ENCODE data around the gene FOXI3. TPM values are rescaled to one million over a fixed set of nuclear protein-coding genes. Genes with fewer than 3 reads are reported as not detected.

The FOXI3 gene
- total and polyA plus RNA-seq, 2 experiments from 2014 or later = not detected

GRCh38 chr2:88483200-88483599, 30.7 kb upstream of the FOXI3 start:
- no peak overlapping the region for H3K4me3 ChIP-seq
- no peak for DNase-seq (ENCODE audit: low read depth in 1 of 2, low spot score in 1 of 2)
- H3K9me3 ChIP-seq (ENCODE audit: low read depth) = no peaks in the 10 kb centered on the region
- H3K4me1 ChIP-seq (ENCODE audit: low read depth) = no peaks in the 10 kb centered on the region
- no peaks in the 10 kb centered on the region for H3K36me3 ChIP-seq
- TF ChIP-seq, protein P1, sequence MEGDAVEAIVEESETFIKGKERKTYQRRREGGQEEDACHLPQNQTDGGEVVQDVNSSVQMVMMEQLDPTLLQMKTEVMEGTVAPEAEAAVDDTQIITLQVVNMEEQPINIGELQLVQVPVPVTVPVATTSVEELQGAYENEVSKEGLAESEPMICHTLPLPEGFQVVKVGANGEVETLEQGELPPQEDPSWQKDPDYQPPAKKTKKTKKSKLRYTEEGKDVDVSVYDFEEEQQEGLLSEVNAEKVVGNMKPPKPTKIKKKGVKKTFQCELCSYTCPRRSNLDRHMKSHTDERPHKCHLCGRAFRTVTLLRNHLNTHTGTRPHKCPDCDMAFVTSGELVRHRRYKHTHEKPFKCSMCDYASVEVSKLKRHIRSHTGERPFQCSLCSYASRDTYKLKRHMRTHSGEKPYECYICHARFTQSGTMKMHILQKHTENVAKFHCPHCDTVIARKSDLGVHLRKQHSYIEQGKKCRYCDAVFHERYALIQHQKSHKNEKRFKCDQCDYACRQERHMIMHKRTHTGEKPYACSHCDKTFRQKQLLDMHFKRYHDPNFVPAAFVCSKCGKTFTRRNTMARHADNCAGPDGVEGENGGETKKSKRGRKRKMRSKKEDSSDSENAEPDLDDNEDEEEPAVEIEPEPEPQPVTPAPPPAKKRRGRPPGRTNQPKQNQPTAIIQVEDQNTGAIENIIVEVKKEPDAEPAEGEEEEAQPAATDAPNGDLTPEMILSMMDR (IDR thresholded peaks at IDR 0.05; ENCODE audit: low read depth, low read length) = no peak
- no peaks in the 10 kb centered on the region for H3K27me3 ChIP-seq
- H3K27ac ChIP-seq = no peak overlapping the region

DNA sequence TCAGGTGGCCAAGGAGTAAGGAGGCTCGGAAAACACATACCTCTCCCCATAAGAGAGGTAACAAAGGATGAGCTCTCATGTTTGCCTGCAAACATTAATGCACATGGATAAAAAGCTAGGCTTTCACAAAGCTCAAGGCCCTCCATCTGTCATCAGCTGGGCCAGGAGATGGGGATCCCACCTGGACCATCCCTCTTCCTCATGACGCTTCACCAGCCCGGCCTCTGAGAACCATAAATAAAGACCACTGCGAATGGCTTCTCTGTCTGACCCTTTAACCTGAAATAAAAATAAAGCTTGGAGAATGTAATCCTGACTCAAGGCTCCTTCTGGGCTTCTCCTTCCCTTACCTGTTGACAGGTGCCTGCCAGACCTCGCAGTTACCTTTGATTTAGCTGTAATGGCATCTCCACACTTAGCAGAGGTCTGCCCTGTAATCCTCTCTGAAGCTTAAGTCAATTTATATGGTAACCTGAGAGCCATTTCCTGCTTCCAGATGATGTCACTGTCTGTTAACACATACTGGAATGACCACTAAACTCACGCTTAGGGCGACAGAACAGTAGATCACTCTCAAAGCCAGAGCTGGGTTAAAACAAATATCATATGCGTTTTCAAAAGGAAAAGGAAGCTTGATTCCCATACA, 29.3 kb upstream of the FOXI3 start:
- H3K27ac ChIP-seq = no peak overlapping the region
- H3K4me3 ChIP-seq = no peak overlapping the region
- H3K27me3 ChIP-seq = no peaks in the 10 kb centered on the region
- DNase-seq (ENCODE audit: low read depth in 1 of 2, low spot score in 1 of 2) = peak in 1 of 2 donors; percentile 6
- TF ChIP-seq, protein P1 (IDR thresholded peaks at IDR 0.05; ENCODE audit: low read depth, low read length) = no peak
- H3K4me1 ChIP-seq (ENCODE audit: low read depth) = no peaks in the 10 kb centered on the region
- H3K9me3 ChIP-seq (ENCODE audit: low read depth) = no peaks in the 10 kb centered on the region
- no peaks in the 10 kb centered on the region for H3K36me3 ChIP-seq

- Histone ChIP-seq H3K27me3 (no peaks in the 10 kb centered on the region), H3K27ac (no peak overlapping the region), H3K36me3 (no peaks in the 10 kb centered on the region), H3K9me3 (ENCODE audit: low read depth) (no peaks in the 10 kb centered on the region), H3K4me3 (no peak overlapping the region), H3K4me1 (ENCODE audit: low read depth) (no peaks in the 10 kb centered on the region)
- no peak for DNase-seq (ENCODE audit: low read depth in 1 of 2, low spot score in 1 of 2)
- TF ChIP-seq, protein P1 (IDR thresholded peaks at IDR 0.05; ENCODE audit: low read depth, low read length) = no peak
These were observed 20.3 kb upstream of the FOXI3 start for GRCh38 chr2:88472811-88473210.

GRCh38 chr2:88471083-88471942, 18.8 kb upstream of the FOXI3 start:
- no peaks in the 10 kb centered on the region for H3K27me3 ChIP-seq
- H3K4me1 ChIP-seq (ENCODE audit: low read depth) = no peaks in the 10 kb centered on the region
- no peak overlapping the region for H3K4me3 ChIP-seq
- DNase-seq (ENCODE audit: low read depth in 1 of 2, low spot score in 1 of 2) = no peak
- TF ChIP-seq, protein P1 (IDR thresholded peaks at IDR 0.05; ENCODE audit: low read depth, low read length) = no peak
- H3K9me3 ChIP-seq (ENCODE audit: low read depth) = no peaks in the 10 kb centered on the region
- no peak overlapping the region for H3K27ac ChIP-seq
- no peaks in the 10 kb centered on the region for H3K36me3 ChIP-seq

DNA sequence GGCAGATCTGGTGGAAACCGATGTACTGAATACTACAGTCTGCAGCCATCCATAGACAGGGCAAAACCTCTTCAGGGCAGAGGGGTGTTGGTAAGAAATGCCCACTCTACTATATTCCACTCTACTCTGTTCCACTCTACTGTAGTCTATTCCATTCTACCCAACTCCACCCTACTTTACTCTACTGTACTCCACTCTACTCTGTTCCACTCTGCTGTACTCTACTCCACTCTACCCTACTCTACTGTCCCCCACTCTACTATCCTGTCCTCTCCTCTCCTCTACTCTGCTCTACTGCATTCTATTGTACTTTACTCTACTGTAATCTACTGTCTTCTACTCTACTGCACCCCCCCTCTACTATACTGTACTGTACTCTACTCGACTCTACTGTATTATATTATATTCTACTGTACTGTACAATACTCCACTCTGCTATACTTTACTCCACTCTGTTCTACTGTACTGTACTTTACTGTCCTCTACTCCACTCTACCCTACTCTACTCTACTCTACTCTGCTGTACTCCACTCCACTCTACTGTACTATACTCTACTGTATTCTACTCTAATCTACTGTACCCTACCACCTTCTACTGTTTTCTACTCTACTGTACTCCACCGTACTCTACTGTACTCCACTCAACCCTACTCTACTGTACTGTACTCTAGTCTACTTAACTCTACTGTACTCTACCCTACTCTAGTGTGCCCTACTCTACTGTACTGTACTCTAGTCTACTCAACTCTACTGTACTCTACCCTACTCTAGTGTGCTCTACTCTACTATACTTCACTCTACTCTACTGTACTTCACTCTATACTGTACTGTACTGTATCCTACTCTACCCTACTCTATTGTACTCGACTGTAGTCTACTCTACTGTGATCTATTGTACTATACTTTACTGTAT, 17.0 kb upstream of the FOXI3 start:
- H3K36me3 ChIP-seq = no peaks in the 10 kb centered on the region
- H3K27me3 ChIP-seq = no peaks in the 10 kb centered on the region
- no peaks in the 10 kb centered on the region for H3K4me1 ChIP-seq (ENCODE audit: low read depth)
- no peak for DNase-seq (ENCODE audit: low read depth in 1 of 2, low spot score in 1 of 2)
- no peaks in the 10 kb centered on the region for H3K9me3 ChIP-seq (ENCODE audit: low read depth)
- H3K27ac ChIP-seq = no peak overlapping the region
- no peak overlapping the region for H3K4me3 ChIP-seq
- TF ChIP-seq, protein P1 (IDR thresholded peaks at IDR 0.05; ENCODE audit: low read depth, low read length) = no peak

Data from cardiac muscle cell (in vitro differentiated cells and primary cell).